ENCODE data around the gene FBXO40. TPM values are rescaled to one million over a fixed set of nuclear protein-coding genes. Genes with fewer than 3 reads are reported as not detected.

Gene FBXO40
- total RNA-seq, 1 donor from 2014 or later = not detected

- no peak for DNase-seq
Measured at GRCh38 chr3:121624147-121624899, 31.1 kb downstream of the FBXO40 start.

- DNase-seq = no peak
Measured at GRCh38 chr3:121626495-121626894, 33.3 kb downstream of the FBXO40 start.

- no peak for DNase-seq
Measured at GRCh38 chr3:121627211-121627610, 34.0 kb downstream of the FBXO40 start.

- no peak for DNase-seq
Measured at GRCh38 chr3:121627622-121628021, 34.4 kb downstream of the FBXO40 start.

GRCh38 chr3:121629601-121630000 lies 36.4 kb downstream of the FBXO40 start:
- DNase-seq = no peak

GRCh38 chr3:121630355-121630754 lies 37.2 kb downstream of the FBXO40 start:
- DNase-seq = no peak

- no peak for DNase-seq
Measured at GRCh38 chr3:121637922-121638321, 44.7 kb downstream of the FBXO40 start.

- no peak for DNase-seq
Measured at GRCh38 chr3:121641127-121641526, 47.9 kb downstream of the FBXO40 start.

GRCh38 chr3:121642601-121643314 lies 49.6 kb downstream of the FBXO40 start:
- DNase-seq = no peak

GRCh38 chr3:121645054-121645453 lies 51.9 kb downstream of the FBXO40 start:
- no peak for DNase-seq

GRCh38 chr3:121648219-121648958 lies 55.2 kb downstream of the FBXO40 start:
- DNase-seq = no peak

- DNase-seq = peak; percentile 18
Measured at GRCh38 chr3:121649645-121650044, 56.5 kb downstream of the FBXO40 start.

GRCh38 chr3:121651684-121652083 lies 58.5 kb downstream of the FBXO40 start:
- peak; percentile 50 for DNase-seq

GRCh38 chr3:121654493-121655385 lies 61.6 kb downstream of the FBXO40 start:
- no peak for DNase-seq

- DNase-seq = peak; percentile 53
Measured at GRCh38 chr3:121658716-121659435, 65.7 kb downstream of the FBXO40 start.

GRCh38 chr3:121659586-121659985 lies 66.4 kb downstream of the FBXO40 start:
- DNase-seq = no peak

- peak; percentile 85 for DNase-seq
Measured at GRCh38 chr3:121660356-121661171, 67.4 kb downstream of the FBXO40 start, which contains the start of gene HCLS1. Gene HCLS1, minus strand, starts transcription at chr3:121660903. Its CDS starts 2,556 bp downstream, at chr3:121658347.

GRCh38 chr3:121661376-121661775 lies 68.2 kb downstream of the FBXO40 start:
- DNase-seq = peak; percentile 3

GRCh38 chr3:121662742-121663141 lies 69.6 kb downstream of the FBXO40 start:
- no peak for DNase-seq

GRCh38 chr3:121663171-121663847 lies 70.1 kb downstream of the FBXO40 start:
- DNase-seq = no peak
